Activated CD4-positive, CD25-positive, alpha-beta regulatory T cell (primary cell): ENCODE data around the gene ADGRD1.
"Not testable (repeated sequence)": the region's sequence is repeated elsewhere in the genome, so short reads cannot be mapped to it uniquely, and the experiment has no call there.

ENCODE experiments used
- DNase-seq, 4 experiments: peaks; one replicate each; lab custom pipeline; 2025; lab: John Stamatoyannopoulos, UW

The ADGRD1 gene

DNA sequence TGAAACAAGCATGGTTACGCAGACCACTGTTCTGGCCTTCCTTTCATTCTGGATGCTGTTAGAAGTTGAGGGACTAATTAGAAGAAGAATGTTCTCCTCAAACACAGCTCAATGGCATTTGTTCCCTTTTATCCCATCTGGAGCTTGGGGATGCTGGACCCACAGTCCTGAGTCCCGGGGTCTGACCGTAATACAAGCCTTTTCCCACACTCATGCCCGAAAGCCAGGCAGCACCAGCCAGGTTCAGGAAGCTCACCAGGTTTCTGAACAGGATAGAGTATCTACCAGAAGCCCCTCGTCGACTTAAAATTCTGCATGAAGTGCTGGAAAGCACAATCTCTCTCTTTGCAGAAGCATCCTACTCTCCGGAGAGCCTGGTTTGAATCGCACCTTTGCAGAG is 165.6 kb downstream of the ADGRD1 start:
- DNase-seq, result not testable (repeated sequence)

DNA sequence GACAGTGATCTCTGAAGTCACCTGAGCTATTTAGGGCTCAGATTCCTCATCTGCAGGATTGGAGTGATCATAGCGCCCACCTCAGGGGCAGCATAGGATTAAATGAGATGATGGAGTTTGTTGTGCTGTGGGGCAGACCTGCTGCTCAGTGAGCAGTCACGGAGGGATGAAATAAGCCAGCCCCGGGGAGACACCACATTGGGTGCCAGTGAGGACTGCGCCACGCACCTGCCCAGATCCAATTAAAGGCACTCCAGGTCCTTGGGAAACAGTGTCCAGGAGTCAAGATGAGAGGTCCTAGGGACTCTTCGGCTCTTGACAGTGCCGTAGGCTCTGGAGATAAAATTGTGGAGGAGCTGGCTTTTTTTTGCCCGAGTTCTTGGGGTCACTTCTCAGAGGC is 166.2 kb downstream of the ADGRD1 start:
- DNase-seq, result no peak

DNA sequence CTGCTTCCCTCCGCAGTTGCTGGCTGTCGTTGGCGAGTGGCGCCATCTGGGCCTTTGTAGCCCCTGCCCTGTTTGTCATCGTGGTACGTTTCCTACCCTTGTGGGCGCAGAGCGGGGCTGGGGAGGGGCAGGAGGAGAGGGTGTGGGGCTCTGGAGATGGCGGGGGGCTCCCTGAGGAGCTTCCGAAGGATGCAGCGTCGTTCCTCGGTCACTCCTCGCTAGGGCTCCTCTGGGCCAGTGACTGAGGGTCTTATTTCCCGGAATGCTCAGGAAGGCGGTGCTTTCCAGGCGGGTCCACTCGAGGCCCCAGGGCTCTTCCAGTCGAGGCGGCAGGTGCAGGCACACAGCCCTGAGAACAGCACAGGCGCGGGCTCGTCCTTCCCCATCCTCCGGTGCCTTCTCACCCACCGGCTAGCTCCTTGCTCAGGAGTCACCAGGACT is 167.1 kb downstream of the ADGRD1 start:
- no peak for DNase-seq

DNA sequence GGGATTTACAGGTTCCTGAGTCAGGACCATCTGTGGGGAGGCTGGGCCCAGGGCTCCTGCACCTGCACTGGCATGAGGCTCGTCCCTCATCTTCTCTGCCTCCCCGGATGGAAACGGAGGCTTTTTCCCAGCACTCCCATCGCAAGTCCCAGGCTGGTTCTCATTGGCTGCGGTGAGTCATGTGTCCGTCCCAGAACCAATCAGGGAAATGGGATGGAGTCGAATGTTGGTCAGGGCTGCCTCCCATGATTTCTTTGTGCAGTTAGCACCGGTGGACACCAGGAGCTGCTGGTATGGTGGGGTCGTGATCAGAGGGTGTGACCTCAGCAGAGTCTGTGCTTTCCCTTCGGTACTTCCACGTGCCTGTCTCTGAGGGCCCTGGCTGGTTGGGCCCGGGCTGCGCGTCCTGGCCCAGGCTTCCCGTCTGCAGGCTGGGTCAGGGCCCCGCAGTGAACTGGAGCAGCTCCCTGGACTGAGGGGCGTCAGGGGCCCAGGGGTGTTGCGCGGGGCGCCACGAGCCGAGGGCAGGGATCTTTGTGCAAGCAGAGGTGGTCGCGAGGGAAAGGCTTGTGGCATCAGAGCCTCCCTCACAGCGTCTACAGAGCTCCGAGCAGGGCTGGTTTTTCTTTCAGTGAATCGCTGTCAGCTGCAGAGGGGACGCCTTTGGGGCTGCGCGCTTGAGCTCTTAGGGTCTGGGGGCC is 168.1 kb downstream of the ADGRD1 start:
- no peak for DNase-seq

DNA sequence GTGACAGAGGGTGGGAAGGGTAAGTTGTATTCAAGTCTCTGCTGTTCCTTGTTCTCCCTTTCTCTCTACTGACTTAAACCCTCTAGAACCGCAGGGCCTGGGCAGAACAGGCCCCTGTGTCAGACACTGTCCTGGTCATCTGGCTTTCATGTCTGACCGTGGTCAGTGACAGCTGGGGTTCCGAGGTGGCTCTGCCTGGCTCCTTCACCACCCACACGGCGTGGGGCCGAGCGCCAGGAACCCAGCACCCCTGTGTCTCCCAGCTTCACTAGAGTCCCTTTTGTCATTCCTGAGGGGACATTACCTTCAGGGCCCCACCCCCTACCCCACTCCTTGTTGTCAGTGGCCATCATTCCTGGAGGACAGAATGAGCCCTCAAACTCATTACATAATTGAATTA is 168.9 kb downstream of the ADGRD1 start:
- DNase-seq, result no peak

DNA sequence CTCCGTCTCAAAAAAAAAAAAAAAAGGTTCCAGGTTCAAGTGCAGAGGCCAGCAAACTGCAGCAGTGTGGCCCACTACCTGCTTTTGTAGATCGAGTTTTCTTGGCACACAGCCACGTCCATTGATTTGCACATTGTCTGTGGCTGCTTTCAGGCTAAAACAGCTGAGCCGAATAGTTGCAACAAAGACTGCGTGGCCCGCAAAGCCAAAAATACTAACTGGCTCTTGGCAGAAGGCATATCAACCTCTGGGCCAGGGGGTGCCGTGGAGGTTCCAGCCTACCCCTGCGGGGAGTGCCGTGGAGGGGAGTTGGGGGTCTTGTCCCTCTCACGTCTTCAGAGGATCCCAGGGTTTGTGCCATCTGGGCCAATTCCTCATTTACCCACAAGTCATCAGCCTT is 170.1 kb downstream of the ADGRD1 start:
- no peak for DNase-seq

DNA sequence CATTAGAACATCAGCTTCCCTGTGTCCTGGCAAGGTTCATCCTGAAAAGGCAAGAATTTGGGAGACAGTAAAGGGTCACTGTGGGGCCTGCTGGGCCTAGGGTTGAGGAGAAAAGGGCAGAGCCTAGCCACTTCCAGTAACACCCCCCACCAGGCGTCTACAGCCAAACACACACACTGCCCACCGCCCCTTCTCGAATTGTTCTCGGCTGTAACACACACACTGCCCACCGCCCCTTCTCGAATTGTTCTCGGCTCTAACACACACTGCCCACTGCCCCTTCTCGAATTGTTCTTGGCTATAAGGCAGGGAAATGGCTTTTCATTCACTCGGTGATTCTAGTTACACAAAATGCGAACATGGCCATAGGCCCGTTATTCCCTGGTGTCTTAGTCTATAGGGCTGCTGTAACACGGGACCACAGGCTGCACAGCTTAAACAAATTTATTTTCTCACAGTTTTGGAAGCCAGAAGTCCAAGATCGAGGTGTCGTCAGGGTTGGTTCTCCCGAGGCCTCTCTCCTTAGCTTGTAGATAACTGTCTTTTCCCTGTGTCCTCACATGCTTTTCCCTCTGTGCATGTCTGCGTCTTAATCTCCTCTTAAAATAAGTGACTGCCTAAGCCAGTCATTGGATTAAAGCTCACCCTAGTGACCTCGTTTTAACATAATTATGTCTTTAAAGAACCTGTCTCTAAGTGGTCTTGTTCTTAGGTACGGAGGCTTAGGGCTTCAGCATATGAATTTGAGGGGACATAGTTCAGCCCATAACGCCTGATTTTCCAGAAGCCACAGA is 171.0 kb downstream of the ADGRD1 start:
- DNase-seq, result no peak

DNA sequence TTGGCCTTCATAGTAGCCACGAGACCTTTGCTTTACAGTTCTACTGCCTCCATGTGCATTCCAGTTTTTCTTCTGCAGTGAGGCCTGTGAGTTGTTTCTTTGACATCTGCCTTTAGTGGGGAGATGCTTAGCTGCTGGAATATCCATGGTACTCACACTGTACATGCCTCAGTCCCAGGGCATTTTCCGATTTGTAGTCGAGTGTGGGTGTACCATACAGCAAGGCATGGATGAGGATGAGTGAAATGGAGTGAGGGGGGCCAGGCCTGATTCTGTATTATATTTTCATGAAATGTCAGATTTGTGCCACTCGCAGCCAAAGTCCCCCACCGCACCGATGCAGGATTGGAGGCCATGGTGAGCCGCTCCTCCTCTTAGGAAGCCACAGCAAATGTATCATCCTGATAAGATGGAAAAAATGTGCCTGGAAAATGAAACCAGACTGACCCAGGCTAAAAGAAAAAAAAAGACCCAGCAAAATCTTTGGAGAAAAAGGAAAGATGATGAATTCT is 173.0 kb downstream of the ADGRD1 start:
- no peak for DNase-seq

DNA sequence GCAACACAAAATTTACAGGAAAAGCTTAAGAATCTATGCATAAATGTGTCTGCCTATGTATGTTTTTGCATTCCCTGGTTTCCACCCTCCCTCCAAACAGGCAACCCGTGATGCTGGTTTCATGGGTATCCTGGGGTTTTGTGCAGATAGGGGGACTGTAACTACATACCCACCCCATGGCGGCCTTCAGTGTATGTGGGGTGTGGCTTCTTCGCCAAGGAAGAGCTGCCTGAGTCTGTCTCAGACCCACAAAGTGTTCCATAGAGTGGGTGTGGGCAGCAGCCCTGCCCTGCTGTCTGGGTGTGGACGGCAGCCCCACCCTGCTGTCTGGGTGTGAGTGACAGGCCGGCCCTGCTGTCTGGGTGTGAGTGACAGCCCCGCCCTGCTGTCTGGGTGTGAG is 174.8 kb downstream of the ADGRD1 start:
- no peak for DNase-seq

DNA sequence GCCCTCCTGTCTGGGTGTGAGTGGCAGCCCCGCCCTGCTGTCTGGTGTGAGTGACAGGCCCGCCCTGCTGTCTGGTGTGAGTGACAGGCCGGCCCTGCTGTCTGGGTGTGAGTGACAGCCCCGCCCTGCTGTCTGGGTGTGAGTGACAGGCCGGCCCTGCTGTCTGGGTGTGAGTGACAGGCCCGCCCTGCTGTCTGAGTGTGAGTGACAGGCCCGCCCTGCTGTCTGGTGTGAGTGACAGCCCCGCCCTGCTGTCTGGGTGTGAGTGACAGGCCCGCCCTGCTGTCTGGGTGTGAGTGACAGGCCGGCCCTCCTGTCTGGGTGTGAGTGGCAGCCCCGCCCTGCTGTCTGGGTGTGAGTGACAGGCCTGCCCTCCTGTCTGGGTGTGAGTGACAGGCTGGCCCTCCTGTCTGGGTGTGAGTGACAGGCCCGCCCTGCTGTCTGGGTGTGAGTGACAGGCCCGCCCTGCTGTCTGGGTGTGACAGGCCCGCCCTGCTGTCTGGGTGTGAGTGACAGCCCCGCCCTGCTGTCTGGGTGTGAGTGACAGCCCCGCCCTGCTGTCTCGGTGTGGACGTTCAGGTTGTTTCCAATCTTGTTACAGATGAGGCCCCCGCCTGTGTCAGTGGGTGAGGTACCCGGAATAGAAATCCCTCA is 175.4 kb downstream of the ADGRD1 start:
- DNase-seq, result not testable (repeated sequence)

DNA sequence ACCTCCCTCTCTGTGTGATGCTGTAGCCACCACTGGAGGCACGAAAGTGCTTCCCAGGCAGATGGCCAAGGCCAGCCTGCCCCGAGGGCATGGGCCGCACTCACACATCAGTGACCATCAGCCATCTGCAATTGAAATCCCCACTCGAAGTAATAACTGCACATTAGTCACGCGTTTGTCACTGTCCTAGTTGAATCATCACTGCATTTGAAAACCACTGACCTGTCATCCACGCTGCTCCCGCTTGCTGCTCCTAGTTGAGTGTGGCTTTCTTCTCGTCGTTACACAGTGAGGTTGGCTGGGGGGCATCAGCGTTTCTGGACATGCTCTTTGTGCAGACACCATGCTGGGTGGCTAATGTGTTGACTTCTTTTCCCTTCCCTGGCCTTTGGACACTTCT is 176.1 kb downstream of the ADGRD1 start:
- no peak for DNase-seq

DNA sequence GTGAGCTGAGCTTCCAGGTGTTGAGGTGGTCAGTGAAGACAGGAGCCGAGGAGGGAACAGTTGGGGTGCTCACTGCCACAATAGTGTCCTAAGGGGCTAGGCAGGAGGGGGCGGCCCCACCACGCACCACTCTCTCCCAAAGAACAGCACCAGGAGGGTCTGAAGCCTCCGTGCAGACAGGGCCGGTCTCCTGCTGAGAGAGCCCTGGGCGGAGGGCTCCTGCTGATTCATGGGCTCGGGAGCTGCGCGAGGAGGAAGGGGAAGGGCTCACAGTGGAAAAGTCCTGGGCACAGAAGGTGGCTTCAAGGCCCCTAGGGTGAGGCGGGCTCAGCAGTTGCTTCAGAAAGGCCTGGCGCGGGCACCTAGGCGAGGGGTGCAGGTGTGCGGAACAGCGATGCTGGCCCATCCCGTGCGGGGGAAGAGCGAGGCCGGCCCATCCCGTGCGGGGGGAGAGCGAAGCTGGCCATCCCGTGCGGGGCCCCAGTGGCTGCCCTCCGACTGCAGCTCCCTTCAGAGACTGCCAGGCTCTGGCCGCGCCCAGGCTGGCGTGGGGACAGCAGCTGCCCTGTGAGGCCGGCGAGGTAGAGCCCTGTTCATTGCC is 176.7 kb downstream of the ADGRD1 start:
- no peak for DNase-seq

DNA sequence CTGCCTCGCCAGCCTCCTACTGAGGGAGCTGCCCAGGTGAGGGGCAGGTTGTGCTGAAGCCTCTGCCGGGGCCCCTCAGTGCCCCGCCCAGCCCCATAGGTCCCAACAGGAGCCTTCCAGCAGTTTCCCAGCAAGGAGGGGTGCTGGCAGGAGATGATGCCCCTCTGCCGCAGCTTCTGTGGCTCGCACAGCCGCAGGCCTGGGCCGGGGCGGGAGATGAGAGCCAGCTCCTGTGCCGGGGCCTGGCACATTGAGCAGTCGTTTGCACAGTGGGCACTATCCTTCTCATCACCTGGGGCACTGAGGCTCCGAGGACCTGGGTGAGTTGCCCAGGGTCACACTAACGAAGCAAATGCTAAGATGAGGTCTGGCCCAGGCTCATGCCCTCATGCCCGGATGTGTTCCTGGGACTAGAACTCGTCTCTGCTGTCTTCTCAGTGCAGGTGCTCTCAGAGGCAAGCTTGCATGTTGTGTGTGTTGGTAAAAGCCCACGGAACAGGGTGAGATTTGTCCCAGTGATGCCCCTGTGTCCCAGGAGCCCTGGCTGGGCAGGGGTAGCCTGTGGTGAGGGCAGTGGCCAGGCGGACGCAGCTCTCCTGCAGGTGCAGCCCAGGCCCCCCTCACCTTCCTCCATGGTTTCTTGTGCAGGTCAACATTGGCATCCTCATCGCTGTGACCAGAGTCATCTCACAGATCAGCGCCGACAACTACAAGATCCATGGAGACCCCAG is 177.5 kb downstream of the ADGRD1 start:
- DNase-seq, result no peak

DNA sequence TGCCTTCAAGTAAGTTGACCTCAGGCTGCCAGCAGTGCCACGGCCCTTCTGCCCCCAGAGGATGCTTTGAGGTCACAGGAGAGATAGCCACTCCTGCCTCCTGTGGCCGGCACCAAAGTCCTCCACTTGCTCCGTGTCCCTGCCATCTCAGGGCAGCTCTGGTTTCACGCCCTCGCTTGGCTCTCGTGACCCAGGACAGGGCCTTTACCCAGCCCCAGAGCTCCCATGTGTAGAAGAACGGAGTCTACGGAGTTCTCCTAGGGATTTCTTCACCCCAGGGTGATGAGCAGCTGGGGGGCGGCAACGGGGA is 178.1 kb downstream of the ADGRD1 start:
- DNase-seq, result no peak

DNA sequence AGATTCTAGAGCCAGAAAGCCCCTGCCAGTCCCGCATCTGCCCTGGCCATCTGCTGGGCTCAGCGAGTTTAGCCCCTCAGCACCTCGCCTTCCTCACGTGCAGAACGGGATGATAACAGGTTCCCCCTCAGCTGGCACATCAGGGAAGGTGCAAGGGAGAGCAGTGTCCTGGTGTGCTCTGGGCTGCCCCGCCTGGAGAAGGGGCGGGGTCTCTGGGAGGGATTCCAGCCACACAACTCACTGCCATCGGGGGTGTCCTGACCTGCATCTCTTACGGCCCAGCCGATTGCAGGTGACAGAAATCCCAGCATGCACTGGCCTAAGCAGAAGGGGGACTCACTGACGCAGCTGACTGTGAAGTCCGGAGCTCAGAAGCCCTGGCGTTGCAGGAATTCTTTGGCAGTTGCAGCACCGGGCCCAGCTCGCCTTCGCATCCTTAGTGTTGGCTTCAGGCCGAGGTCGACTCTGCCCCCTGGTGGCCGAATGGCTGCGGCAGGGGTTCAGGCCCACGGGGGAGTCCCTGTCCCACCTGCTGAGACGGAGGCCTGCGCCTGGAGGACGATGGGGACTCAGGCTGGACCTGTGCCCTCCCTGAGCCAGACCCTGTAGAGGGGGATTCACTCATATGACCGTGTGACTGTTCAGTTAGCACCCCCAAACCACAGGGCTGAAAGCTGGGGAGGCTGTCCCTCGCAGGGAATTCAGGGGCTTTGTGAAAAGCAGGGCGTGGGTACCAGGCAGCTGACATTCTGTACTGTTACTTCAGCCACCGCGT is 178.6 kb downstream of the ADGRD1 start:
- peak; percentile 45 to 71 (median 57) for DNase-seq

DNA sequence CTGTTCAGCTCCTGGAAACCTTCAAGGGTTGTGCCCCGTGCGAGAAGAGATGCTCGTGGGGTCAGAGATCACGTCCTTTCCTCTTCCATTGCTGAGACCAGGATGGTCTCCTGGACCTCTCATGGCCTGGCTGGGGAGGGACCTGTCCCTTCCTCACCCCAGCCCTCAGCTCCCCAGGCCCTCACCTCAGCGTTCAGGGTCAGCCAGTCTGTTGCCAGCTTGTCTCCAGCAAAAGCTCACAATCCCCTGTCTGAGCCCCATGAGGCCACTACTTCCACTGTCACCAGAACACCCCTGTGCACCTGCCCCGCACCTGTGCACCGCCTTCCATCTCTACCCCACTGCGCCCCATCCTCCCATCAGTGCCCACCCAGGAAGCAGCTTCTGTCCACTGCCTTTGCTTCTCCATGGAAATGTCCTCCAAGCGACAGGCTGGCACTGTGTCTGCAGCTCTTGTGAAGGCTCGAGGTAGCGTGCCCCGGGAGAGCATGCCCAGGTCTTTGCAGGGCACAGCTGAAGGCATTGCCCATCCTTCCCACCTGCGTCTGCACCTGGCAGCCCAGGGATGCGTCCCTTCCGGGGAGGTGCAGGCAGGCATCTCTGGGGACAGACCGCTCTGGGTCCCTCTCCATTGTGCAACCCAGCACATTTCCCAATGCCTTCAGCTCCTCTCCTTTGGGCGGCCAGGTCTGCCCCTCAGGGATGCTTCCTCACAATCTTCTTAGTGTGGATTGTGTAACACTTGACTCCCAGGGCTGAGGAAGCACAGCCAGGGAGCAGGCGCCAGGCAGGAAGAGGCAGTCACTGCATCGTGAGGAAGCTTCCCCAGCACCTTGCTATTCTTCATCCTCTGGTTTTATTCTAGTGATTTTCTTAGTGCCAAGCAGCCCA is 179.6 kb downstream of the ADGRD1 start:
- DNase-seq, result no peak

DNA sequence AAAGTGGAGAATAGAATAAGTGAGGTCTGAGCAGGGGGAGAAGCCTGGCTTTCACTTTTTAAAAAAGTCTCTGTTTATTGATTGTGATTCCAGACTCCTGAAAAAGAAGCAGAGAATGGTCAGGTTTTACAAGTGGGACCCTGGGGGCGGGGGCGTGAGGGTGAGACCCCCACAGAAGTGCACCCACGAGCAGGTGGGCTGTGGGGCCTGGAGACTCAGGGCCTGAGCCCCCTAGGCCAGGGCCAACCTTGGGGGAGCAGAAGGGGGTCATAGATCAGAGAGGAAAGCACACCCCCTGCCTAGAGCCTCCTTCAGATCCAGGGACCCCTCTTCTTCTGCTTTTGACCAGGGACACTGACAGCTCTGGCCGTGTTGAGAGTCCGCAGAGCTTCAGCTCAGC is 180.3 kb downstream of the ADGRD1 start:
- no peak for DNase-seq

DNA sequence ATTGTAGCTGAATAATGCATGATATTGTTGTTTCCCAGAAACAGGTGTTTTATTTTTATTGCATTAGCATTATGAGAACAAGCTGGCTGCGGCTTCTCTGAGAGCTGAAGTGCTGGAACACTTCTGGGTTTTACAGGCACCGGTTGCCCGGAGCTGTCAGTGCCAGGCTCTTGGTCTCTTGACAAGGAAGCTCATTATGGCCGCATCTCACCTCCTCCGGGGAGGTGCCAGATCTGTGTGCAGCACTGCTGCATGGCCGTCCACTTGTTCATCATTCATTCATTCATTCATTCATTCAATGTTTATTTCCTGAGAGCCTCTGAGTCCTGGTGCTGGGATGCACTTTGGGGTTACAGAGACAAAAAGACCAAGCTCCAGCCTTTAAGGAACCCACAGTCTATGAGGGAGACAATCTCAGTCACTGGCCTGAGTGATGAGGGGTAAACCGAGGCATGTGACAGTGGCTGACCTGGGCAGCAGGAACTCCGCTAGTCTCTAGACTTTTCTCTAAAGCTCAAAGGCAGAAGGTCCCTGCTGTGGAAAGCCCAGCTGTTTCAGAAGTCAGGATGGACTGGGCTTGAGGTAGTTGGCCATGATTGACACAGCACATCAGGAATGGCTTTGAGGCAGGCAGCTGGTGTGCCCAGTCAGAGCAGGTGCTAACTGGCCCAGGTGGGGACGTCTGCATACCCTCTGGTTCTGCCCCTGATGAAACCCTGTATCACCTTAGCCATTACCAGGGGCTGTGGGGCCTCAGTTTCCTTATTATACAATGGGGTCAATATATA is 181.0 kb downstream of the ADGRD1 start:
- DNase-seq, result no peak

DNA sequence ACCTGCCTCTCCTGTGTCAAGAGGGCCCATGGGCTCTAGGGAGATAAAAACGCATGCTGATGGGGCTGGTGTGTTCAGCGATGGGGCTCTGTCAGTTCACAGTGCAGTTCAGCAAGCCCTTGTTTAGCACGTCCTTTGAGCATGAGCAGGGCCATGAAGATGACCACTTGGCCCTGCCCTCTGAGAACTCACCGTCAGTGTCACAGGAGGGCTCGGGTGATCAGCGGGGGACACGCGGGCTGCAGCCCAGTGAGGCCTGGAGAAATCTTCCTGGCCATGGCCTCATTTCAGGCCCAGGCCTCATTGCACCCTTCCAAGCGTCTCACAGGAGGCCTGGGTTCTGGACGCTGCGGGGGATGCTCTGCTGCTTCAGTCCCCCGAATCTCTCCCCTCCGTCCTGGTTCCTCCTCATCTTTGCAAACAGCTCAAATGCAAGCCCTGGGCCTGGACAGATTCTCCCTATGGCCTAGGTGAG is 181.6 kb downstream of the ADGRD1 start:
- DNase-seq, result no peak
